Forelimb muscle (tissue), 1 donor: ENCODE results near the gene SLC30A1. TPM values are rescaled to one million over a fixed set of nuclear protein-coding genes. Genes with fewer than 3 reads are reported as not detected.

Experiments
- DNase-seq: peaks from one replicate; pipeline ENCODE4 v3.0.0-alpha.2; 2013; ENCODE audit warnings: low read depth
- polyA plus RNA-seq: library from polyadenylated mRNA; unstranded; fragments of 120-200 nt; gene quantifications from one replicate; pipeline ENCODE4 v1.2.1, GENCODE V29; 2013; ENCODE audit not compliant: insufficient read length

Gene SLC30A1
- polyA plus RNA-seq, 1 donor, result 8.6 TPM

GRCh38 chr1:211524521-211524920 lies 54.4 kb downstream of the SLC30A1 start:
- DNase-seq, result no peak

- no peak for DNase-seq
Observed at GRCh38 chr1:211522804-211523203, 56.2 kb downstream of the SLC30A1 start.

Other genes with a start within 250 kb of the SLC30A1 start
- 1.5 TPM for gene RD3, start 87.0 kb downstream of the SLC30A1 start, polyA plus RNA-seq
- 4.3 TPM for gene NEK2, start 96.5 kb upstream of the SLC30A1 start, polyA plus RNA-seq